SK-N-MC (cell line): ENCODE measurements around the gene COL4A1.

Source experiments
- EZH2 ChIP-seq: fragments of 200-600 bp; sonication (generic); IDR thresholded peaks from one replicate; pipeline ENCODE4 v1.6.1; 2017; ENCODE audit warnings: antibody characterized with exemption
- POLR2AphosphoS5 ChIP-seq: IDR thresholded peaks from 2 replicates; pipeline ENCODE4 v1.6.1; 2012; ENCODE audit warnings: mild to moderate bottlenecking, low read depth, low read length, borderline replicate concordance

DNA sequence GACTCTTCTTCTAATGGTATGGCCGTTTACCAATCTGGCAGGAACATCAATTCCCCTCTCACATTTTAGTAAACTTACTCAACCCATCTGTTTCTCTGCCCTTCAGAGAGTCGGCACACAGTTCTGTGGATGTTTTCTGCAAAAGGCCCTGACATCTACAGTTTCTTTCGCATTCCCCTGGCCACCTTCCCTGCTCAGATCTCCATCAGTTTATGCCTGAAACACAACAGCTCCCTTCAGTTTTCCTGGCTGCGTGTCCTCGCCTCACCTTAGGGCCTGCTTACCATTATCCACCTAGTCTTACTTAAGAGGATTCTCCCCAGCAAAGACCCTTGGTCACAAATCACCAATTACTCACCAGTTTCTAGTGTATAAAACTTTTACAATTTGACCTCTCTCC, 25.2 kb downstream of the COL4A1 start:
- TF ChIP-seq POLR2AphosphoS5 (no peak), EZH2 (no peak)
